GM19452 (cell line): ENCODE data around the gene ZFYVE27.

Experiments
- ATAC-seq: cut with Tn5 transposase; IDR thresholded peaks from one replicate; pipeline ENCODE4 v1.9.1; 2021; ENCODE audit not compliant: unreplicated experiment

The ZFYVE27 gene

GRCh38 chr10:97766996-97767924 is 30.3 kb downstream of the ZFYVE27 start:
- no peak for ATAC-seq

GRCh38 chr10:97768322-97769315 is 31.7 kb downstream of the ZFYVE27 start:
- no peak for ATAC-seq

- ATAC-seq = no peak
These were observed 33.3 kb downstream of the ZFYVE27 start for GRCh38 chr10:97770255-97770654.

GRCh38 chr10:97771055-97771891 is 34.3 kb downstream of the ZFYVE27 start:
- no peak for ATAC-seq

GRCh38 chr10:97771913-97772823 is 35.2 kb downstream of the ZFYVE27 start, which contains the start of gene SFRP5:
Gene SFRP5, minus strand, starts transcription at chr10:97771999. Its CDS starts 166 bp downstream, at chr10:97771833.
- no peak for ATAC-seq

- no peak for ATAC-seq
These were observed 36.2 kb downstream of the ZFYVE27 start for GRCh38 chr10:97773096-97773495.

- no peak for ATAC-seq
These were observed 37.9 kb downstream of the ZFYVE27 start for GRCh38 chr10:97774811-97775294.

GRCh38 chr10:97777143-97777542 is 40.2 kb downstream of the ZFYVE27 start:
- no peak for ATAC-seq

GRCh38 chr10:97778452-97779302 is 41.7 kb downstream of the ZFYVE27 start:
- ATAC-seq = no peak

GRCh38 chr10:97779492-97779891 is 42.6 kb downstream of the ZFYVE27 start:
- no peak for ATAC-seq

- ATAC-seq = no peak
These were observed 43.0 kb downstream of the ZFYVE27 start for GRCh38 chr10:97779975-97780374.

- no peak for ATAC-seq
These were observed 44.1 kb downstream of the ZFYVE27 start for GRCh38 chr10:97780841-97781617.

GRCh38 chr10:97781618-97782331 is 44.8 kb downstream of the ZFYVE27 start:
- ATAC-seq = no peak

- ATAC-seq = no peak
These were observed 45.7 kb downstream of the ZFYVE27 start for GRCh38 chr10:97782455-97783228.

GRCh38 chr10:97784200-97784810 is 47.4 kb downstream of the ZFYVE27 start:
- ATAC-seq = no peak

GRCh38 chr10:97785231-97785630 is 48.3 kb downstream of the ZFYVE27 start:
- no peak for ATAC-seq
